WTC11 (cell line): Measurements from ENCODE around the gene CHRFAM7A.
"Not testable (repeated sequence)": the region's sequence is repeated elsewhere in the genome, so short reads cannot be mapped to it uniquely, and the experiment has no call there.

Source experiments
- ELF4 ChIP-seq: sonication (generic); formaldehyde crosslinking; IDR thresholded peaks from 2 replicates; pipeline ENCODE4 v1.8.1; 2022; ENCODE audit warnings: low read depth, mild to moderate bottlenecking, moderate library complexity, missing genetic modification reagents
- MXD4 ChIP-seq: fragments of 250-450 bp; sonication (Bioruptor Pico); IDR thresholded peaks from 2 replicates; pipeline ENCODE4 v1.8.0; 2021; ENCODE audit warnings: mild to moderate bottlenecking, moderate library complexity, borderline replicate concordance
- NR3C1 ChIP-seq: sonication (generic); formaldehyde crosslinking; conservative IDR thresholded peaks from 2 replicates; pipeline ENCODE4 v1.8.1; 2023; ENCODE audit warnings: low read depth, mild to moderate bottlenecking, missing genetic modification reagents
- SMAD3 ChIP-seq: sonication (generic); formaldehyde crosslinking; IDR thresholded peaks from 2 replicates; pipeline ENCODE4 v1.8.0; 2022; ENCODE audit warnings: missing genetic modification reagents, mild to moderate bottlenecking, borderline replicate concordance
- TEAD1 ChIP-seq: sonication (generic); formaldehyde crosslinking; IDR thresholded peaks from 2 replicates; pipeline ENCODE4 v1.8.0; 2022; ENCODE audit warnings: mild to moderate bottlenecking, missing genetic modification reagents
- TEAD4 ChIP-seq: sonication (generic); formaldehyde crosslinking; IDR thresholded peaks from 2 replicates; pipeline ENCODE4 v1.8.0; 2022; ENCODE audit warnings: mild to moderate bottlenecking, missing genetic modification reagents
- ZNF232 ChIP-seq: sonication (generic); formaldehyde crosslinking; IDR thresholded peaks from 2 replicates; pipeline ENCODE4 v1.8.0; 2022; ENCODE audit warnings: mild to moderate bottlenecking, missing genetic modification reagents
- TF ChIP-seq, protein P1 (sequence below): fragments of 200-600 bp; IDR thresholded peaks from 2 replicates; pipeline ENCODE4 v1.8.0; 2022; ENCODE audit warnings: antibody characterized with exemption
- TF ChIP-seq, protein P2 (sequence below): sonication (generic); formaldehyde crosslinking; IDR thresholded peaks from 2 replicates; pipeline ENCODE4 v1.8.1; 2023; ENCODE audit warnings: mild to moderate bottlenecking, missing genetic modification reagents
- TF ChIP-seq, protein P3 (sequence below): sonication (generic); formaldehyde crosslinking; IDR thresholded peaks from 2 replicates; pipeline ENCODE4 v1.8.0; 2022; ENCODE audit warnings: mild to moderate bottlenecking, missing genetic modification reagents
- TF ChIP-seq, protein P4 (sequence below): sonication (generic); formaldehyde crosslinking; IDR thresholded peaks from 2 replicates; pipeline ENCODE4 v1.8.0; 2022; ENCODE audit warnings: mild to moderate bottlenecking, missing genetic modification reagents
- TF ChIP-seq, protein P5 (sequence below): sonication (generic); formaldehyde crosslinking; conservative IDR thresholded peaks from 2 replicates; pipeline ENCODE4 v1.8.1; 2022; ENCODE audit warnings: mild to moderate bottlenecking, missing genetic modification reagents
- TF ChIP-seq, protein P6 (sequence below): fragments of 250-450 bp; sonication (Bioruptor Pico); IDR thresholded peaks from 2 replicates; pipeline ENCODE4 v1.9.0; 2021; ENCODE audit warnings: mild to moderate bottlenecking, borderline replicate concordance

DNA sequence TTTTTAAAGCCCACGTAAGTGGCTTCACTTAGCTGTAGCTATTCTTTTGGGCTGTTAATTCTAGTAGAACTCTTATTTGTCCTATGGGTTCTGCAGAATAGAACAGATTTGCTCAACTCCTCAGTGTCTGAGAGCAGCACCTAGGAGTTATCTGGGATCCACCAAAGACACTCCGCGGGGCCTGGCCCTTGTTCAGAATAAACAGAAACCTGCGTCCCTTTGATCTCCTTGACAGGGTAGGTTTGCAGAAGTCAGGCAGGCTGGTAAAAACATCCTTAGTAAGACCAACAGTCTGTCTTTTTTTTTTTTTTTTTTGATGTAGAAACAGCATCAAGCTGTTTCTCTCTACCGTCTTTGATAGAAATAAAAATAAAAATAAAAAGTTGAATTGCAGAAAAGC, 31.9 kb downstream of the CHRFAM7A start:
- TF ChIP-seq SMAD3 (CRISPR knock-in tag); ELF4 (CRISPR knock-in tag); ZNF232; TEAD4 (CRISPR knock-in tag); TEAD1 (CRISPR knock-in tag); MXD4 (CRISPR knock-in tag); NR3C1 (CRISPR knock-in tag): not testable (repeated sequence)
- TF ChIP-seq, protein P1, sequence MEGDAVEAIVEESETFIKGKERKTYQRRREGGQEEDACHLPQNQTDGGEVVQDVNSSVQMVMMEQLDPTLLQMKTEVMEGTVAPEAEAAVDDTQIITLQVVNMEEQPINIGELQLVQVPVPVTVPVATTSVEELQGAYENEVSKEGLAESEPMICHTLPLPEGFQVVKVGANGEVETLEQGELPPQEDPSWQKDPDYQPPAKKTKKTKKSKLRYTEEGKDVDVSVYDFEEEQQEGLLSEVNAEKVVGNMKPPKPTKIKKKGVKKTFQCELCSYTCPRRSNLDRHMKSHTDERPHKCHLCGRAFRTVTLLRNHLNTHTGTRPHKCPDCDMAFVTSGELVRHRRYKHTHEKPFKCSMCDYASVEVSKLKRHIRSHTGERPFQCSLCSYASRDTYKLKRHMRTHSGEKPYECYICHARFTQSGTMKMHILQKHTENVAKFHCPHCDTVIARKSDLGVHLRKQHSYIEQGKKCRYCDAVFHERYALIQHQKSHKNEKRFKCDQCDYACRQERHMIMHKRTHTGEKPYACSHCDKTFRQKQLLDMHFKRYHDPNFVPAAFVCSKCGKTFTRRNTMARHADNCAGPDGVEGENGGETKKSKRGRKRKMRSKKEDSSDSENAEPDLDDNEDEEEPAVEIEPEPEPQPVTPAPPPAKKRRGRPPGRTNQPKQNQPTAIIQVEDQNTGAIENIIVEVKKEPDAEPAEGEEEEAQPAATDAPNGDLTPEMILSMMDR, result not testable (repeated sequence)
- TF ChIP-seq, protein P2, sequence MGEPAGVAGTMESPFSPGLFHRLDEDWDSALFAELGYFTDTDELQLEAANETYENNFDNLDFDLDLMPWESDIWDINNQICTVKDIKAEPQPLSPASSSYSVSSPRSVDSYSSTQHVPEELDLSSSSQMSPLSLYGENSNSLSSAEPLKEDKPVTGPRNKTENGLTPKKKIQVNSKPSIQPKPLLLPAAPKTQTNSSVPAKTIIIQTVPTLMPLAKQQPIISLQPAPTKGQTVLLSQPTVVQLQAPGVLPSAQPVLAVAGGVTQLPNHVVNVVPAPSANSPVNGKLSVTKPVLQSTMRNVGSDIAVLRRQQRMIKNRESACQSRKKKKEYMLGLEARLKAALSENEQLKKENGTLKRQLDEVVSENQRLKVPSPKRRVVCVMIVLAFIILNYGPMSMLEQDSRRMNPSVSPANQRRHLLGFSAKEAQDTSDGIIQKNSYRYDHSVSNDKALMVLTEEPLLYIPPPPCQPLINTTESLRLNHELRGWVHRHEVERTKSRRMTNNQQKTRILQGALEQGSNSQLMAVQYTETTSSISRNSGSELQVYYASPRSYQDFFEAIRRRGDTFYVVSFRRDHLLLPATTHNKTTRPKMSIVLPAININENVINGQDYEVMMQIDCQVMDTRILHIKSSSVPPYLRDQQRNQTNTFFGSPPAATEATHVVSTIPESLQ, result not testable (repeated sequence)
- TF ChIP-seq, protein P3, sequence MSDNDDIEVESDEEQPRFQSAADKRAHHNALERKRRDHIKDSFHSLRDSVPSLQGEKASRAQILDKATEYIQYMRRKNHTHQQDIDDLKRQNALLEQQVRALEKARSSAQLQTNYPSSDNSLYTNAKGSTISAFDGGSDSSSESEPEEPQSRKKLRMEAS (CRISPR knock-in tag), result not testable (repeated sequence)
- TF ChIP-seq, protein P4, sequence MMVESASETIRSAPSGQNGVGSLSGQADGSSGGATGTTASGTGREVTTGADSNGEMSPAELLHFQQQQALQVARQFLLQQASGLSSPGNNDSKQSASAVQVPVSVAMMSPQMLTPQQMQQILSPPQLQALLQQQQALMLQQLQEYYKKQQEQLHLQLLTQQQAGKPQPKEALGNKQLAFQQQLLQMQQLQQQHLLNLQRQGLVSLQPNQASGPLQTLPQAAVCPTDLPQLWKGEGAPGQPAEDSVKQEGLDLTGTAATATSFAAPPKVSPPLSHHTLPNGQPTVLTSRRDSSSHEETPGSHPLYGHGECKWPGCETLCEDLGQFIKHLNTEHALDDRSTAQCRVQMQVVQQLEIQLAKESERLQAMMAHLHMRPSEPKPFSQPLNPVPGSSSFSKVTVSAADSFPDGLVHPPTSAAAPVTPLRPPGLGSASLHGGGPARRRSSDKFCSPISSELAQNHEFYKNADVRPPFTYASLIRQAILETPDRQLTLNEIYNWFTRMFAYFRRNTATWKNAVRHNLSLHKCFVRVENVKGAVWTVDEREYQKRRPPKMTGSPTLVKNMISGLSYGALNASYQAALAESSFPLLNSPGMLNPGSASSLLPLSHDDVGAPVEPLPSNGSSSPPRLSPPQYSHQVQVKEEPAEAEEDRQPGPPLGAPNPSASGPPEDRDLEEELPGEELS (CRISPR knock-in tag), result not testable (repeated sequence)
- TF ChIP-seq, protein P5, sequence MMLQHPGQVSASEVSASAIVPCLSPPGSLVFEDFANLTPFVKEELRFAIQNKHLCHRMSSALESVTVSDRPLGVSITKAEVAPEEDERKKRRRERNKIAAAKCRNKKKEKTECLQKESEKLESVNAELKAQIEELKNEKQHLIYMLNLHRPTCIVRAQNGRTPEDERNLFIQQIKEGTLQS, result not testable (repeated sequence)
- TF ChIP-seq, protein P6, sequence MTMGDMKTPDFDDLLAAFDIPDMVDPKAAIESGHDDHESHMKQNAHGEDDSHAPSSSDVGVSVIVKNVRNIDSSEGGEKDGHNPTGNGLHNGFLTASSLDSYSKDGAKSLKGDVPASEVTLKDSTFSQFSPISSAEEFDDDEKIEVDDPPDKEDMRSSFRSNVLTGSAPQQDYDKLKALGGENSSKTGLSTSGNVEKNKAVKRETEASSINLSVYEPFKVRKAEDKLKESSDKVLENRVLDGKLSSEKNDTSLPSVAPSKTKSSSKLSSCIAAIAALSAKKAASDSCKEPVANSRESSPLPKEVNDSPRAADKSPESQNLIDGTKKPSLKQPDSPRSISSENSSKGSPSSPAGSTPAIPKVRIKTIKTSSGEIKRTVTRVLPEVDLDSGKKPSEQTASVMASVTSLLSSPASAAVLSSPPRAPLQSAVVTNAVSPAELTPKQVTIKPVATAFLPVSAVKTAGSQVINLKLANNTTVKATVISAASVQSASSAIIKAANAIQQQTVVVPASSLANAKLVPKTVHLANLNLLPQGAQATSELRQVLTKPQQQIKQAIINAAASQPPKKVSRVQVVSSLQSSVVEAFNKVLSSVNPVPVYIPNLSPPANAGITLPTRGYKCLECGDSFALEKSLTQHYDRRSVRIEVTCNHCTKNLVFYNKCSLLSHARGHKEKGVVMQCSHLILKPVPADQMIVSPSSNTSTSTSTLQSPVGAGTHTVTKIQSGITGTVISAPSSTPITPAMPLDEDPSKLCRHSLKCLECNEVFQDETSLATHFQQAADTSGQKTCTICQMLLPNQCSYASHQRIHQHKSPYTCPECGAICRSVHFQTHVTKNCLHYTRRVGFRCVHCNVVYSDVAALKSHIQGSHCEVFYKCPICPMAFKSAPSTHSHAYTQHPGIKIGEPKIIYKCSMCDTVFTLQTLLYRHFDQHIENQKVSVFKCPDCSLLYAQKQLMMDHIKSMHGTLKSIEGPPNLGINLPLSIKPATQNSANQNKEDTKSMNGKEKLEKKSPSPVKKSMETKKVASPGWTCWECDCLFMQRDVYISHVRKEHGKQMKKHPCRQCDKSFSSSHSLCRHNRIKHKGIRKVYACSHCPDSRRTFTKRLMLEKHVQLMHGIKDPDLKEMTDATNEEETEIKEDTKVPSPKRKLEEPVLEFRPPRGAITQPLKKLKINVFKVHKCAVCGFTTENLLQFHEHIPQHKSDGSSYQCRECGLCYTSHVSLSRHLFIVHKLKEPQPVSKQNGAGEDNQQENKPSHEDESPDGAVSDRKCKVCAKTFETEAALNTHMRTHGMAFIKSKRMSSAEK (CRISPR knock-in tag), result not testable (repeated sequence)
